GM04503 (cell line): Measurements from ENCODE around the gene TCF21.
"Not testable (repeated sequence)": the region's sequence is repeated elsewhere in the genome, so short reads cannot be mapped to it uniquely, and the experiment has no call there.

Source experiments
- DNase-seq: peaks from one replicate; pipeline ENCODE4 v3.0.0-alpha.2; 2012; ENCODE audit warnings: low read depth

TCF21 gene

DNA sequence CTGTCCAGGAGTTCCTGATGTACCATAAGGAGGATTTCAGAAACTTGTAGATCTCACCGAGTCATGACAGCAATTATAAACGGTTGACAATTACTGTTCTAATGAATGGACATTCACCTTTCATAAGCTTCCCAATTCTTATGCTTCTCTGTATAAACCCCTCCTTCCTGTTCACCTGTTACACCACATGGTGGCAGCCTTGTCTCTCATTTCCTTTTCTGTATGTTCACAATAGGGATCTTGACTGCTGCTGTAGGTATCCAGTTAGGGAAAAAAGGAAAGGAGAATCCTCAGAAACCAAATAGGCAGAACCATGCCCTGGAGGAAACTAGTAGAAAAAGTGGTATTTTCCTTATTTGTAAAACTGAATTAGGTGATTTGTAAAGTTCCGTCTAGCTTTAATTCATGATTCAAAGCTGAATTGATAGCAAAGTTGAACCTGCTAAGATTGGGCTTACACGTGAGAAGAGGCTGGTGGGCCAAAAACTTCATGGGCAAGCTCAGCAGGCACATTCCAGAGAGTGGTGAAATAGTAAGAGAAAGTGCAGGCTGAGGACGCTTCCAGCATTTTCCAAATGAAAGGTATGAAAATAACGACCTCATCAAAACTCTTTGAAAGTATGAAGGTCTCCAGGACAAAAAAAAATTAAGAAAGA is 35.2 kb downstream of the TCF21 start:
- DNase-seq, result peak; percentile 28

GRCh38 chr6:133931221-133931620 is 42.3 kb downstream of the TCF21 start:
- DNase-seq, result not testable (repeated sequence)

GRCh38 chr6:133936352-133936751 is 47.4 kb downstream of the TCF21 start:
- DNase-seq, result not testable (repeated sequence)

- no peak for DNase-seq
Measured at GRCh38 chr6:133937909-133938308, 49.0 kb downstream of the TCF21 start.

GRCh38 chr6:133938533-133938932 is 49.6 kb downstream of the TCF21 start:
- no peak for DNase-seq

DNA sequence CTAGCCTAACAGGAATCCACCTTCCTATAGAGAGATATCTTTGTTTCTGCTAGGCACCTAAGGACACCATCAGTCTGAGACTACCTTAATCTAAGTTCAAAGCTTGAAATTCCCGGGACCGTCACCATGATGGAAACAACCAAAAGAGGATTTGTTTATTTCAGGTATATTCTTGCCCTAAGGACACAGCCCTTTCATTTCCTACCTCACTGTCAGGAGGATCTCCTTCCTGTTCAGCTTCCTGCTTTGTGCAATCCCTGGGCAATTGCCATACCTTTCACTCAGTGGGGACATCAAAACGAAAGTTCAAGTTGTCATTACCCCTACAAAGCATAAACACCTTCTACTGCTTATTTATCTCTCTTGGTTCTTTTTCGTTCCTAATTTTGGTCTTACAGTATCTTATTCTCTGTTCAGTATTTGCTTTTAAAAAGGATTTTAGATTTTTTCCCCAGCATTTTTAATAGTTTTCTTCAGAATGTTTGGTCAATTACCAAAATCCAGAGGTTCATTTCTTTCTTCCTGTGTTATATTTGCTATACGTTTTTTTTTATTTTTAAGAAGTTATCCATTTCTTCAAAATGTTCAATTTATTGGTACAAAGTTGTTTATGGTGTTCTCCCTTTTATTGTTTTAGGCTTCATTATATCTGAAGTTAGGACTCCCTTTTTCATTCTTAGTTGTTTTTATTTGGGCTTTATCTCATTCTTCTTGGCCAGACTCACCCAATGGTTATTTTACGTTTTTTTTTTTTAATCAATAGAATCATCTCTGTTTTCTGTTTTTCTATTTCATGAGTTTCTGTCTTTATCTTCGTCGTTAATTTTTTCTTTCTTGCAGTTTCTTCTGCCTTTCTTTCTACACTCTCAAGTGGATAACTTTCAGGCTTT is 51.1 kb downstream of the TCF21 start:
- no peak for DNase-seq
